SK-N-SH (cell line): ENCODE measurements around the gene SORCS3. TPM values are rescaled to one million over a fixed set of nuclear protein-coding genes. Genes with fewer than 3 reads are reported as not detected.

ENCODE experiments used
- CTCF ChIA-PET: fragments of 300-600, 350-600 bp; formaldehyde crosslinking; extraction: SDS; loops from one replicate; lab custom pipeline; 2021; lab: Yijun Ruan, JAX
- POLR2A ChIA-PET: fragments of 350-600 bp; sonication (Branson Sonifier 250); formaldehyde crosslinking; extraction: SDS; loops from one replicate; lab custom pipeline; 2020; ENCODE audit warnings: antibody characterized with exemption, inconsistent platforms; lab: Yijun Ruan, JAX
- DNase-seq: peaks from one replicate; pipeline ENCODE4 v3.0.0; 2012
- H2AFZ ChIP-seq: fragments of 200-600 bp; sonication (generic); 2 replicates; pipeline ENCODE4 v1.8.1; 2016; ENCODE audit warnings: antibody characterized with exemption, mild to moderate bottlenecking, low read depth
- H3F3A ChIP-seq: fragments of 200-600 bp; sonication (generic); replicated peaks from 2 replicates; pipeline ENCODE3; 2016; ENCODE audit warnings: antibody characterized with exemption, mild to moderate bottlenecking; ENCODE audit not compliant: insufficient read depth
- H3K27ac ChIP-seq, 2 experiments: fragments of 200-500 bp in 1 of 2; fragments of 200-600 bp in 1 of 2; sonication (Bioruptor generic) in 1 of 2; sonication (generic), shearing (Covaris generic) in 1 of 2; 2 replicates each; pipeline versions ENCODE4 v1.5.1 to v1.6.1; 2014 to 2016; ENCODE audit warnings: low read depth in 2 of 2, inconsistent platforms in 1 of 2, low read length in 1 of 2, mild to moderate bottlenecking in 1 of 2, mixed read lengths in 1 of 2
- H3K27me3 ChIP-seq: fragments of 200-600 bp; sonication (generic), shearing (Covaris generic); 2 replicates; pipeline ENCODE4 v1.6.1; 2016; ENCODE audit warnings: mixed run types; ENCODE audit not compliant: insufficient read depth
- H3K36me3 ChIP-seq, 2 experiments: fragments of 200-500 bp in 1 of 2; fragments of 200-600 bp in 1 of 2; sonication (Bioruptor generic) in 1 of 2; sonication (generic) in 1 of 2; replicated peaks in 1 of 2; 2 replicates each; pipeline versions ENCODE3 to v1.5.1; 2014 to 2016; ENCODE audit warnings: low read length in 1 of 2, mild to moderate bottlenecking in 1 of 2; ENCODE audit not compliant: insufficient read depth in 2 of 2, control insufficient read depth in 1 of 2
- H3K4me1 ChIP-seq, 2 experiments: fragments of 200-500 bp in 1 of 2; fragments of 200-600 bp in 1 of 2; sonication (Bioruptor generic) in 1 of 2; sonication (generic), shearing (Covaris generic) in 1 of 2; 2 replicates each; pipeline versions ENCODE4 v1.5.1 to v1.6.1; 2014 to 2016; ENCODE audit warnings: low read depth in 1 of 2, low read length in 1 of 2, mixed run types in 1 of 2; ENCODE audit not compliant: insufficient read depth in 2 of 2, control insufficient read depth in 1 of 2
- H3K4me2 ChIP-seq: fragments of 200-600 bp; sonication (generic), shearing (Covaris generic); 2 replicates; pipeline ENCODE4 v1.6.1; 2017; ENCODE audit warnings: mixed run types
- H3K4me3 ChIP-seq, 2 experiments: fragments of 200-500 bp in 1 of 2; fragments of 200-600 bp in 1 of 2; sonication (Bioruptor generic) in 1 of 2; sonication (generic), shearing (Covaris generic) in 1 of 2; 2 replicates each; pipeline versions ENCODE4 v1.5.1 to v1.8.1; 2014 to 2016; ENCODE audit warnings: low read depth in 2 of 2, inconsistent platforms in 1 of 2, low read length in 1 of 2, mild to moderate bottlenecking in 1 of 2, mixed read lengths in 1 of 2, moderate library complexity in 1 of 2
- H3K79me2 ChIP-seq: fragments of 200-600 bp; sonication (generic); 2 replicates; pipeline ENCODE4 v1.8.1; 2017; ENCODE audit warnings: mild to moderate bottlenecking; ENCODE audit not compliant: insufficient read depth
- H3K9ac ChIP-seq: fragments of 200-600 bp; sonication (generic); 2 replicates; pipeline ENCODE4 v1.6.1; 2017; ENCODE audit warnings: mixed run types
- H3K9me2 ChIP-seq: fragments of 200-600 bp; sonication (generic); 2 replicates; pipeline ENCODE4 v1.6.1; 2017; ENCODE audit warnings: mixed run types
- H3K9me3 ChIP-seq: fragments of 200-600 bp; sonication (generic); 2 replicates; pipeline ENCODE4 v1.6.1; 2017; ENCODE audit warnings: mixed run types, mild to moderate bottlenecking, moderate library complexity
- H4K20me1 ChIP-seq: fragments of 200-600 bp; sonication (generic); 2 replicates; pipeline ENCODE4 v1.6.1; 2017; ENCODE audit warnings: mild to moderate bottlenecking, mixed run types; ENCODE audit not compliant: insufficient read depth
- CHD2 ChIP-seq: fragments of 150-350 bp; IDR thresholded peaks from 2 replicates; pipeline ENCODE4 v1.6.1; 2018; ENCODE audit warnings: low read length; ENCODE audit not compliant: partially characterized antibody
- EZH2phosphoT487 ChIP-seq: fragments of 200-600 bp; sonication (generic); IDR thresholded peaks from 2 replicates; pipeline ENCODE4 v1.6.1; 2017; ENCODE audit warnings: low read depth, mixed run types, mild to moderate bottlenecking, antibody characterized with exemption, moderate library complexity, borderline replicate concordance
- FOSL2 ChIP-seq: IDR thresholded peaks from 2 replicates; pipeline ENCODE4 v1.4.0; 2012; ENCODE audit warnings: low read depth, mild to moderate bottlenecking, moderate library complexity, borderline replicate concordance
- GABPA ChIP-seq: IDR thresholded peaks from 2 replicates; pipeline ENCODE4 v1.4.0; 2012; ENCODE audit warnings: low read depth, mild to moderate bottlenecking
- GATA2 ChIP-seq: sonication (generic); formaldehyde crosslinking; IDR thresholded peaks from 2 replicates; pipeline ENCODE4 v1.5.0; 2020; ENCODE audit warnings: mild to moderate bottlenecking, missing genetic modification reagents
- JUND ChIP-seq: IDR thresholded peaks from 2 replicates; pipeline ENCODE4 v1.4.0; 2012
- MEF2A ChIP-seq: IDR thresholded peaks from 2 replicates; pipeline ENCODE4 v1.4.0; 2012; ENCODE audit warnings: low read depth, borderline replicate concordance
- NRF1 ChIP-seq: IDR thresholded peaks from 2 replicates; pipeline ENCODE4 v1.6.1; 2012; ENCODE audit warnings: low read depth, mild to moderate bottlenecking, low read length
- RAD21 ChIP-seq: IDR thresholded peaks from 2 replicates; pipeline ENCODE4 v1.6.1; 2012; ENCODE audit warnings: mild to moderate bottlenecking, low read length
- SIN3A ChIP-seq: IDR thresholded peaks from 2 replicates; pipeline ENCODE4 v1.6.1; 2012; ENCODE audit warnings: low read depth, mild to moderate bottlenecking, low read length, moderate library complexity, borderline replicate concordance
- SMC3 ChIP-seq: IDR thresholded peaks from 2 replicates; pipeline ENCODE4 v1.6.1; 2012; ENCODE audit warnings: low read depth, low read length, improper control_type of control experiment
- TAF1 ChIP-seq: IDR thresholded peaks from 2 replicates; pipeline ENCODE4 v1.6.1; 2012; ENCODE audit warnings: low read depth, mild to moderate bottlenecking, low read length, moderate library complexity, borderline replicate concordance
- TCF12 ChIP-seq: IDR thresholded peaks from 2 replicates; pipeline ENCODE4 v1.4.0; 2012
- YY1 ChIP-seq: IDR thresholded peaks from 2 replicates; pipeline ENCODE4 v1.4.0; 2012; ENCODE audit warnings: low read depth, mild to moderate bottlenecking
- WGBS: methylation state at CpG from one replicate; pipeline ENCODE4 v1.1.6; 2017; ENCODE audit warnings: low lambda C conversion rate; 5-methylcytosine and 5-hydroxymethylcytosine counted together
- polyA plus RNA-seq, 3 experiments: library from polyadenylated mRNA; depleted of rRNA; stranded (reverse); fragments of >200 nt; gene quantifications; 2 replicates each; pipeline ENCODE4 v1.2.3, GENCODE V29; 2012
- TF ChIP-seq, protein P1 (sequence below): IDR thresholded peaks from 2 replicates; pipeline ENCODE4 v1.4.0; 2012; ENCODE audit warnings: low read depth, borderline replicate concordance

SORCS3 gene
- polyA plus RNA-seq, 1 of the 3 experiments (the other 2 are of a cell fraction) = not detected

DNA sequence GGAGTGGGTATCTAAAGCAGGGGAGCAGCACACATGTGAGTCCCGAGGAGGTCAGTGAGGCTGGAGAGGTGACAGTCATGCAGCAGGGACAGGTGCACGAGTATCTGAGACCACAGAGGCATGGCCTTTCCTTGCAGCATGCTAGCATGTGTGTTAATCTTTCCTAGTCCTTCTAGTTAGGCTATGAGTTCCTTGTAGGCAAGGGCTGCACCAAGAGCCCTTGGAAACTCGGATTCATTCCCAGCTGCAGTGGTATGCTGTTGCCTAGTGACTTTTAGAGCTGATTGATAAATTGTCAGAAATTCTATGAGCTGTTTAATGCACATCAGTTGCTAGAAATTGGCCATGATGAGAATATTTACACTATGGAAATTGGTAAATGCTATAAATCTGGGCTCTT is 132.0 kb downstream of the SORCS3 start:
- no peak overlapping the region for H3K4me2 ChIP-seq
- no peaks in the 10 kb centered on the region for H3K36me3 ChIP-seq
- no peaks in the 10 kb centered on the region for H3K9me2 ChIP-seq
- 0% methylated on average over 3 of the region's 3 CpGs for WGBS
- no peak overlapping the region for H3K9ac ChIP-seq
- TF ChIP-seq GABPA (no peak), GATA2 (no peak), RAD21 (no peak), JUND (no peak), SMC3 (no peak), EZH2phosphoT487 (no peak), FOSL2 (no peak)
- no peaks in the 10 kb centered on the region for H3F3A ChIP-seq
- no peaks in the 10 kb centered on the region; a peak in 1 of 4 replicates for H3K4me1 ChIP-seq
- no peak overlapping the region for H3K27ac ChIP-seq
- H3K79me2 ChIP-seq = no peaks in the 10 kb centered on the region
- no peak overlapping the region for H3K4me3 ChIP-seq
- H2AFZ ChIP-seq = no peak overlapping the region
- no peaks in the 10 kb centered on the region for H3K27me3 ChIP-seq
- POLR2A ChIA-PET = no interaction called here
- no peak for DNase-seq
- H4K20me1 ChIP-seq = no peaks in the 10 kb centered on the region
- H3K9me3 ChIP-seq = no peaks in the 10 kb centered on the region
- CTCF ChIA-PET = no interaction called here

DNA sequence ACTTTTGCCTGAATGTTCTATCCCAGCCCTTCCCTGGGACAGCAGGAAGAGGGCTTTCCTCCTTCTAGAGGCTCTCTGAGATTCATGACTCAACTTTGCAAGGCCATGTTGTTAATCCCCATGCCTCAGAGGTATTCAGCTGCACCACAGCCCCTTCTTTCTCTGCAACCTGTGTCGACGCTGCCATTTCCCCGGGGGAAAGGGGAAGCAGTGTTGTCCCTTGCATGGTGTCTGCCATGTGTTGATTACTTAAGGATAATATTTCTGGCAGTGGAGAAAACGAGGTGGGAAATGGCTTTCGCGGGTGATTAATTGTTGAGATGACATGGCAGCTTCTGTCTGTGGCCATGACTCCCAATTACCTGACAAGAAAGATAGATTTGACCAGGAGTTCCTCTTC is 133.1 kb downstream of the SORCS3 start:
- Histone ChIP-seq H3K9me2 (no peaks in the 10 kb centered on the region), H3K9ac (no peak overlapping the region), H3K4me3 (no peak overlapping the region)
- CTCF ChIA-PET = interaction anchor here (0.6 to 1.2 kb wide), 3 partner anchors 44 to 133 kb away, joined by 3 to 4 read pairs (median 3); partner anchors contain the start of gene SORCS3
- TF ChIP-seq NRF1 (no peak), MEF2A (no peak), CHD2 (no peak), SIN3A (no peak), TCF12 (no peak)
- TF ChIP-seq, all 33 proteins: peak for 0
- no peaks in the 10 kb centered on the region for H3K9me3 ChIP-seq
- no peak overlapping the region for H3K27ac ChIP-seq
- H3K79me2 ChIP-seq = no peaks in the 10 kb centered on the region
- no peaks in the 10 kb centered on the region for H4K20me1 ChIP-seq
- no peaks in the 10 kb centered on the region; a peak in 1 of 4 replicates for H3K4me1 ChIP-seq
- WGBS = 12% methylated on average over 6 of the region's 6 CpGs
- no peaks in the 10 kb centered on the region for H3K27me3 ChIP-seq
- H3K4me2 ChIP-seq = no peak overlapping the region
- no peaks in the 10 kb centered on the region for H3F3A ChIP-seq
- no peaks in the 10 kb centered on the region for H3K36me3 ChIP-seq
- H2AFZ ChIP-seq = no peak overlapping the region
- POLR2A ChIA-PET = no interaction called here
- no peak for DNase-seq

DNA sequence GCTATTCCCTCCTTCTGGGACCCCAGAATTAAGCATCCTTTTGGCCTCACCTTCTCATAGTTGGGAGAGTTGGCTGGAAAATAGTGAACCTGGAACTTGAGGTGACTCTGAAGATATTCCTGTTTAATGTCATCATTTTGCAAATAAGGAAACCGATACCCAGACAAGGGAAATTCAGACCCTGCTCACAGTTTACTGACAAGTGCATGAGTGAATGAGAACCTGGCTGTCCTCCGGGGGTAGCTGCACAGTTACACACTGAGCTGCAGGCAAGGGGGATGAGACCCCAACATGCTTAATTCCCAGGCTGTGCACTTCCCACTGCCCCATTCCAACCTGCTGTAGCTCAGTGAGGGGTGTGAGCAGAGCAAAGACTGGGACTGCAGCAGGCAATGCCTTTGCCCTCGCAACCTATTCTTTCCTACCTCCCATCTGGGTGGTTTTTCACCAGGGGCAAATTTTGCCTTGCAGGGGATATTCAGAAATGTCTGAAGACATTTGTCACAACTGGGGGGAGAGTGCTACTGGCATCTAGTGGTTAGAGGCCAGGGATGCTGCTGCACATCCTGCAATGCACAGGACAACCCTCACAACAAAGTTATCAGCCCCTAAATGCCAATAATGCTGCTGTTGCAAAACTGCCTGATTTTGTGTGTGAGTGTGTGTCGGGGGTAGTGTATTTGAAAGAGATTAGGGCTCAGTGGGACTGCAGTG is 136.2 kb downstream of the SORCS3 start:
- H3F3A ChIP-seq = no peaks in the 10 kb centered on the region
- no peak overlapping the region for H3K9ac ChIP-seq
- CTCF ChIA-PET = interaction anchor here (1.3 to 1.7 kb wide), 4 partner anchors 10 to 138 kb away, joined by 3 to 7 read pairs (median 4); no protein-coding TSS in a partner anchor
- POLR2A ChIA-PET = no interaction called here
- no peaks in the 10 kb centered on the region for H3K9me3 ChIP-seq
- H2AFZ ChIP-seq = no peak overlapping the region
- DNase-seq = no peak
- H3K27ac ChIP-seq = no peak overlapping the region
- no peaks in the 10 kb centered on the region; a peak in 1 of 4 replicates for H3K4me1 ChIP-seq
- no peaks in the 10 kb centered on the region for H3K27me3 ChIP-seq
- WGBS = 18% methylated on average over 3 of the region's 4 CpGs
- TF ChIP-seq TAF1 (no peak), MEF2A (no peak), GATA2 (no peak), YY1 (no peak), RAD21 (peak; percentile 51), SMC3 (peak; percentile 20; the same call in 1 of the 2 replicates)
- TF ChIP-seq, protein P1, sequence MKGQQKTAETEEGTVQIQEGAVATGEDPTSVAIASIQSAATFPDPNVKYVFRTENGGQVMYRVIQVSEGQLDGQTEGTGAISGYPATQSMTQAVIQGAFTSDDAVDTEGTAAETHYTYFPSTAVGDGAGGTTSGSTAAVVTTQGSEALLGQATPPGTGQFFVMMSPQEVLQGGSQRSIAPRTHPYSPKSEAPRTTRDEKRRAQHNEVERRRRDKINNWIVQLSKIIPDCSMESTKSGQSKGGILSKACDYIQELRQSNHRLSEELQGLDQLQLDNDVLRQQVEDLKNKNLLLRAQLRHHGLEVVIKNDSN = no peak
- no peaks in the 10 kb centered on the region for H3K36me3 ChIP-seq
- H3K4me3 ChIP-seq = no peak overlapping the region
- no peak overlapping the region for H3K4me2 ChIP-seq
- no peaks in the 10 kb centered on the region for H4K20me1 ChIP-seq
- H3K9me2 ChIP-seq = no peaks in the 10 kb centered on the region
- no peaks in the 10 kb centered on the region for H3K79me2 ChIP-seq
